Endodermal cell (in vitro differentiated cells): ENCODE data around the gene SOX13. TPM values are rescaled to one million over a fixed set of nuclear protein-coding genes. Genes with fewer than 3 reads are reported as not detected.

Source experiments
- DNase-seq: peaks from one replicate; pipeline ENCODE4 v3.0.0-alpha.2; 2017
- H3K27ac ChIP-seq: 2 replicates; pipeline ENCODE4 v1.5.1; 2013; ENCODE audit warnings: mild to moderate bottlenecking, low read depth, low read length, moderate library complexity
- H3K27me3 ChIP-seq: 2 replicates; pipeline ENCODE4 v1.6.1; 2013; ENCODE audit warnings: mild to moderate bottlenecking, low read length, moderate library complexity; ENCODE audit not compliant: insufficient read depth, control insufficient read depth, poor library complexity, severe bottlenecking
- H3K36me3 ChIP-seq: 2 replicates; pipeline ENCODE4 v1.7.0; 2013; ENCODE audit warnings: mild to moderate bottlenecking, low read length, moderate library complexity; ENCODE audit not compliant: control insufficient read depth, insufficient read depth
- H3K4me1 ChIP-seq: one replicate; pipeline ENCODE4 v1.7.0; 2013; ENCODE audit warnings: low read length; ENCODE audit not compliant: control insufficient read depth, insufficient read depth
- H3K4me3 ChIP-seq: 2 replicates; pipeline ENCODE4 v1.5.1; 2013; ENCODE audit warnings: mild to moderate bottlenecking, low read length, moderate library complexity
- H3K9ac ChIP-seq: 2 replicates; pipeline ENCODE4 v1.6.1; 2013; ENCODE audit warnings: mild to moderate bottlenecking, low read length, moderate library complexity; ENCODE audit not compliant: poor library complexity, severe bottlenecking; ENCODE audit errors: extremely low read depth
- H3K9me3 ChIP-seq: 2 replicates; pipeline ENCODE4 v1.6.1; 2013; ENCODE audit warnings: mild to moderate bottlenecking, low read length, moderate library complexity; ENCODE audit not compliant: control insufficient read depth
- H3K27ac Mint-ChIP-seq: 2 replicates; pipeline ENCODE4 v1.8.0; 2020; ENCODE audit warnings: mixed read lengths
- H3K27me3 Mint-ChIP-seq: 2 replicates; pipeline ENCODE4 v1.8.0; 2021; ENCODE audit warnings: mild to moderate bottlenecking, mixed read lengths; ENCODE audit not compliant: insufficient read depth
- H3K36me3 Mint-ChIP-seq: 2 replicates; pipeline ENCODE4 v1.8.0; 2020; ENCODE audit warnings: low read depth, mixed read lengths
- H3K4me1 Mint-ChIP-seq: 2 replicates; pipeline ENCODE4 v1.8.0; 2020; ENCODE audit warnings: mixed read lengths
- H3K4me3 Mint-ChIP-seq: 2 replicates; pipeline ENCODE4 v1.8.0; 2020; ENCODE audit warnings: mild to moderate bottlenecking, moderate library complexity, mixed read lengths
- H3K9me3 Mint-ChIP-seq: 2 replicates; pipeline ENCODE4 v1.8.0; 2020; ENCODE audit warnings: mild to moderate bottlenecking, mixed read lengths
- CTCF ChIP-seq: fragments of 200-600 bp; sonication (generic); conservative IDR thresholded peaks from 2 replicates; pipeline ENCODE4 v1.5.0; 2021; ENCODE audit warnings: antibody characterized with exemption, mild to moderate bottlenecking
- WGBS, 2 experiments: methylation state at CpG; one replicate each; pipeline versions ENCODE4 v1.1.5 to v1.1.7; 2013; ENCODE audit warnings: missing lambda C conversion rate in 2 of 2, mixed read lengths in 1 of 2; ENCODE audit not compliant: insufficient coverage in 1 of 2, insufficient read length in 1 of 2; 5-methylcytosine and 5-hydroxymethylcytosine counted together
- total RNA-seq, 2 donors: library from RNA; stranded (reverse); fragmentation: NEBNext Ultra II Directional in 1 of 2; extraction: Animal tissue kit (Norgen Biotek cat#: 25700) in 1 of 2; gene quantifications; 2 replicates in 1 of 2; 3 replicates in 1 of 2; pipeline ENCODE4 v1.2.1, GENCODE V29; 2021

The SOX13 gene
- total RNA-seq, 2 donors from 2014 or later = 75.3 to 85.3 TPM

DNA sequence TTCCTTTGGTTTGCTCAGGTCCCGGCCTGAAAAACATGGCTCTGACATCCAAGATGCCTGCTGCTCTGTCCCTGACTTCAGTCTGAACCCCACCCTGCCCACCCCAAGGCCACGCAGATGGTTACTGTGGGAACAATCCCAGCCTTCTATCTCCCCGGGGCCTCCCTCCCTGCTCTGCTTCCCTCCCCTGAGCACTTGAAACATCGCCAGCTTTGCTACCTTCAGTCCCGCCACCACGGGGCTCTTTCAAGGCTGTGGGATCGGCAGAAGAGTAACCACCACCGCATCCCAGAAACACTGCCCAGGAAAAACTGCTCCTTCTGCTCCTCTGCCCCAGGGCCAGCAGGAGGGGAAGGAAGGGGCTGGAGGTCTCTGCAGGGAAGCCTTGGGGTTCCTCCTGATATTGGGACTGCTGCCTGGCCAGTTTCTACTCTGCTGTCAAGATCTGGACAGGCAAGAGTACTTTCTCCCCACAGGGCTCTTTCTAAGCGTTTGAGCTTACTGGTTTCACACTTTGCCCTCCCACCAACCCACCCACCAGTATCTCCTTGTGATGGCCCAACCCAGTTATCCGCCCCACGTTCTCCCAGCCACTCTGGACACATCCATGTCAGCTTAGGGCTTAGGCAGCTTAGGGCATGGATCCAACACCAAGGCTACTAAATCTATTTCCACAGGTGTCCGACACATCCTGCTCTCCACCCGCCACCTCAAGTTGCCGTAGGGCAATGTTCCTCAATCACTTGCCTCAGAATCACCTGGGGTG lies 70.5 kb downstream of the SOX13 start:
- peaks cover 22% of the 10 kb centered on the region for H3K27me3 ChIP-seq
- DNase-seq = no peak
- H3K4me1 ChIP-seq = no peaks in the 10 kb centered on the region
- no peaks in the 10 kb centered on the region for H3K27me3 Mint-ChIP-seq
- no peak overlapping the region for H3K9ac ChIP-seq
- no peak overlapping the region for H3K4me3 ChIP-seq
- no peak overlapping the region for H3K27ac ChIP-seq
- H3K36me3 Mint-ChIP-seq = peaks cover 5% of the 10 kb centered on the region
- H3K4me1 Mint-ChIP-seq = peaks cover 16% of the 10 kb centered on the region
- H3K27ac Mint-ChIP-seq = no peak overlapping the region
- H3K36me3 ChIP-seq = no peaks in the 10 kb centered on the region
- TF ChIP-seq CTCF = no peak
- no peak overlapping the region for H3K4me3 Mint-ChIP-seq
- H3K9me3 ChIP-seq = no peaks in the 10 kb centered on the region
- WGBS, 2 experiments = 87 to 93% methylated on average over 10 to 14 of the region's 14 CpGs
- H3K9me3 Mint-ChIP-seq = no peaks in the 10 kb centered on the region

DNA sequence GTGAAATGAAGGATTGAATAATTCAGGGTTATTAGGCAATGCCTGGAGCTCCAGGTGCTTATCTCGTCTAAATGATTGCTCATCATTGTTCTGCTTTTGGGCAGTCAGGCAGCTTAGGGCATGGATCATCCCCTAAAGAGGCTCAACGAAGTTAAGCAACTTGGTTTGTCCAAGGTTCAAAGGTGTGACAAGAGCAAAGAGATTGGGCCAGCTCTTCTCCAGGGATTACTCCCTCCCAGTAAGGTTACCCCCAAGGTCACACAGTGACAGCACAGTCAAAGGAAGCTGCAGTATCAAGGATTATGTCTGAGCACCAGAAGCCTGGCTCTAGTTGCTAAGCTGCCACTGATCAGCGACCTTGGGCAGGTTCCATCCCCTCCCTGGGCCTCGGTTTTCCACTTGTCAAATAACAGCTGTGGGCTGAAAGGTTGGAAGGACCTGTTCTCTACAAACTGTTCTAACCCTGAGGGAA lies 72.2 kb downstream of the SOX13 start:
- no peak for DNase-seq
- no peak overlapping the region for H3K4me3 ChIP-seq
- H3K36me3 ChIP-seq = no peaks in the 10 kb centered on the region
- no peaks in the 10 kb centered on the region for H3K9me3 ChIP-seq
- no peak overlapping the region for H3K27ac Mint-ChIP-seq
- H3K4me1 Mint-ChIP-seq = peaks cover 16% of the 10 kb centered on the region
- H3K4me3 Mint-ChIP-seq = no peak overlapping the region
- no peak overlapping the region for H3K9ac ChIP-seq
- H3K27me3 ChIP-seq = peaks cover 22% of the 10 kb centered on the region
- H3K27ac ChIP-seq = no peak overlapping the region
- peaks cover 11% of the 10 kb centered on the region for H3K27me3 Mint-ChIP-seq
- peaks cover 4% of the 10 kb centered on the region for H3K36me3 Mint-ChIP-seq
- 75 to 87% methylated on average over 4 of the region's 4 CpGs for WGBS, 2 experiments
- no peak for TF ChIP-seq CTCF
- no peaks in the 10 kb centered on the region for H3K9me3 Mint-ChIP-seq
- H3K4me1 ChIP-seq = no peaks in the 10 kb centered on the region

DNA sequence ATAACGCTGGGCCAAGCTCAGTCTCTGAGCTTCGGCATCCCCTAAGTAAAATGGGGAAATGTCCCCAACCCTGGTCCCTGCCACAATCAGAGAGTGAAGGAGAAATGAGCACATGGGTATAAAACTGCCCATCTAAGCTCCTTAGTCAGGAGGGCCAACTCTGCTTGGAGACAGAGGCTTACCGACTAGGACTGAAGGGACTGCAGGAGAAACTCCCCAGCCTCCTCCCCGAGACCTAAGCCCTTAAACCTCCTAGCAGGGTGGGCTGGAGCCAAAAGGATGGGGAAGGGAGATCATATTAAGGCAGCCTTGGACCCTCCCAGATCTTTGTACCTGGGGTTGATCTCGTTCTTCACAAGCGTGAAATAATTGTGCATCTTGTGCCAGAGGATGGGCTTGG lies 73.4 kb downstream of the SOX13 start:
- H3K27me3 ChIP-seq = peaks cover 34% of the 10 kb centered on the region
- peaks cover 21% of the 10 kb centered on the region for H3K27me3 Mint-ChIP-seq
- TF ChIP-seq CTCF = no peak
- 95 to 96% methylated on average over 4 to 6 of the region's 6 CpGs for WGBS, 2 experiments
- no peaks in the 10 kb centered on the region for H3K9me3 Mint-ChIP-seq
- H3K4me3 ChIP-seq = no peak overlapping the region
- H3K27ac Mint-ChIP-seq = no peak overlapping the region
- no peak overlapping the region for H3K27ac ChIP-seq
- H3K9ac ChIP-seq = no peak overlapping the region
- H3K36me3 Mint-ChIP-seq = no peaks in the 10 kb centered on the region
- DNase-seq = no peak
- peaks cover 18% of the 10 kb centered on the region for H3K4me1 Mint-ChIP-seq
- H3K4me1 ChIP-seq = no peaks in the 10 kb centered on the region
- H3K36me3 ChIP-seq = no peaks in the 10 kb centered on the region
- no peaks in the 10 kb centered on the region for H3K9me3 ChIP-seq
- no peak overlapping the region for H3K4me3 Mint-ChIP-seq
